Measurements from ENCODE around the gene ANXA7. TPM values are rescaled to one million over a fixed set of nuclear protein-coding genes. Genes with fewer than 3 reads are reported as not detected.

Gene ANXA7
- total and polyA plus RNA-seq, 4 donors: 55.6 to 72.3 (median 64.5) TPM

DNA sequence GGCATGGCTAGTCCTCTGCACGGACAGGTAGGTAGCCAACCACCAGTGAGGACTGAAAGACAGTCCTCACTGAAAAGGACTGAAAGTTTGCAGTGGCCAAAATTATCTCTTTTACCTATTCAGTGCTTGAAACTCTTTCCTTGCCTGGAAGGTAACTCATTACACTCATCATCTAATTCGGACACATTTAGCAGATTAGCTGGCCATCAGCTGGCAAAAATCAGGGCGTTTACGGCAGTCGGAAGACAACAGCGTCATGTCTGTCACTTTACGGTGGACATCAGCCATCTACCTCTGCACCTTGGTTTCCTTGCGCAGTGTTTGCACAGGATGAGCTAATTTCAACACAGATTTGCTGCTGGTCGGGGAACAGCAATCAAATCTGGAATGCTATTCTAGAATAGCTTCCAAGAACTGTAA, 740 bp downstream of the ANXA7 start:
- Histone ChIP-seq H3K27ac (ENCODE audit: low read depth, low read length) (peak overlapping the region; percentile 91), H3K36me3 (ENCODE audit: control insufficient read depth, insufficient read depth, low read length) (peaks cover under 1% of the 10 kb centered on the region), H3K9me3 (ENCODE audit: control insufficient read depth, insufficient read depth, low read length) (no peaks in the 10 kb centered on the region), H3K4me1 (ENCODE audit: control insufficient read depth, insufficient read depth, low read length) (peaks cover 2% of the 10 kb centered on the region), H3K4me3 (ENCODE audit: low read depth, low read length) (peak overlapping the region; percentile 83), H3K27me3 (ENCODE audit: control insufficient read depth, insufficient read depth, low read length) (no peaks in the 10 kb centered on the region)
- 2% methylated on average over 8 of the region's 9 CpGs for WGBS (ENCODE audit: insufficient coverage)
- peak in 3 of 6 donors; percentile 7 to 82 (median 22) for DNase-seq (ENCODE audit: low read depth in 4 of 6, low spot score in 6 of 6)

DNA sequence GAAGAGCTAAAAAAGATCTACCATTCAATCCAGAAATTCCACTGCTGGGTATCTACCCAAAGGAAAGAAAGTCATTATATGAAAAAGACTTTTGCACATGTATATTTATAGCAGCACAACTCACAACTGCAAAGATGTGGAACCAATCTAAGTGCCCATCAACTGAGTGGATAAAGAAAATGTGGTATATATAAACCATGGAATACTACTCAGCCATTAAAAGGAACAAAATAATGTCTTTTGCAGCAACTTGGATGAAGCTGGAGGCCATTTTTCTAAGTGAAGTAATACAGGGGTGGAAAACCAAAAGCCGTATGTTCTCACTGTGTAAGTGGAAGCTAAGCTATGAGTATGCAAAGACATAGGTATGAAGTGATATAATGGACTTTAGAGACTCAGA, 3.0 kb downstream of the ANXA7 start:
- DNase-seq (ENCODE audit: low read depth in 4 of 6, low spot score in 6 of 6): no peak
- H3K9me3 ChIP-seq (ENCODE audit: control insufficient read depth, insufficient read depth, low read length): no peaks in the 10 kb centered on the region
- no peak overlapping the region for H3K27ac ChIP-seq (ENCODE audit: low read depth, low read length)
- H3K36me3 ChIP-seq (ENCODE audit: control insufficient read depth, insufficient read depth, low read length): peaks cover 3% of the 10 kb centered on the region
- no CpG with 5 or more reads among the region's 1 CpG for WGBS (ENCODE audit: insufficient coverage)
- no peaks in the 10 kb centered on the region for H3K27me3 ChIP-seq (ENCODE audit: control insufficient read depth, insufficient read depth, low read length)
- H3K4me3 ChIP-seq (ENCODE audit: low read depth, low read length): no peak overlapping the region
- H3K4me1 ChIP-seq (ENCODE audit: control insufficient read depth, insufficient read depth, low read length): peaks cover 2% of the 10 kb centered on the region

DNA sequence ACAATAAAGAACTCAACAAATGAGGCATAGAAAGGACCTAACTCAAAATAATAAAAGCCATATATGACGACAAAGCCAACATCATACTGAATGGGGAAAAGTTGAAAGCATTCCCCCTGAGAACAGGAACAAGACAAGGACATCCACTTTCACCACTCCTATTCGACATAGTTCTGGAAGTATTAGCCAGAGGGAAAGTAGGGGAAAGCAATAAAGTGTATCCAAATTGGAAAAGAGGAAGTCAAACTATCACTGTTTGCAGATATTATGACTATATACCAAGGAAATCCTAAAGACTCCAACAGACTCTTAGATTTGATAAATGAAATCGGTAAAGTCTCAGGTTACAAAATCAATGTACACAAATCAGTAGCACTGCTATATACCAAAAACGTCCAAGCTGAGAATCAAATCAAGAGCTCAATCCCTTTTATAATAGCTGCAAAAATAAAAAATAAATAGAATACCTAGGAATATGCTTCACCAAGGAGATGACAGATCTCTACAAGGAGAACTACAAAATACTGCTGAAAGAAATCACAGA, 4.8 kb downstream of the ANXA7 start:
- no peaks in the 10 kb centered on the region for H3K4me1 ChIP-seq (ENCODE audit: control insufficient read depth, insufficient read depth, low read length)
- H3K27me3 ChIP-seq (ENCODE audit: control insufficient read depth, insufficient read depth, low read length): no peaks in the 10 kb centered on the region
- peaks cover 3% of the 10 kb centered on the region for H3K36me3 ChIP-seq (ENCODE audit: control insufficient read depth, insufficient read depth, low read length)
- no peak for DNase-seq (ENCODE audit: low read depth in 4 of 6, low spot score in 6 of 6)
- no peaks in the 10 kb centered on the region for H3K9me3 ChIP-seq (ENCODE audit: control insufficient read depth, insufficient read depth, low read length)
- no peak overlapping the region for H3K27ac ChIP-seq (ENCODE audit: low read depth, low read length)
- no CpG with 5 or more reads among the region's 4 CpGs for WGBS (ENCODE audit: insufficient coverage)
- no peak overlapping the region for H3K4me3 ChIP-seq (ENCODE audit: low read depth, low read length)

DNA sequence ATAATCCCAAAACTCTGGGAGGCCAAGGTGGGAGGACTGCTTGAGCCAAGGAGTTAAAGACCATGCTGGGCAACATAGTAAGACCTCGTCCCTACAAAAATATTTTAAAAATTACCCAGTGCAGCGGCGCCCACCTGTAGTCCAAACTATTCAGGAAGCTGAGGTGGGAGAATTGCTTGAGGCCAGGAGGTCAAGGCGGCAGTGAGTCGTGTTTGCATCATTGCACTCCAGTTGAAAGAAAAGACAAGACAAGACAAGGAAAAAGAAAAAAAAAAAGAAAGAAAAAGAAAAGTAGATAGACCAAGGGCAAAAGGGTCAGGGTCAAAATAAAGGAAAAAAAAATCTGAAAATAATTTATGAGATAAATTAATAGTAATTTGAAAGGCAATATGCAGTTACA, 5.8 kb downstream of the ANXA7 start:
- DNase-seq (ENCODE audit: low read depth in 4 of 6, low spot score in 6 of 6): no peak

DNA sequence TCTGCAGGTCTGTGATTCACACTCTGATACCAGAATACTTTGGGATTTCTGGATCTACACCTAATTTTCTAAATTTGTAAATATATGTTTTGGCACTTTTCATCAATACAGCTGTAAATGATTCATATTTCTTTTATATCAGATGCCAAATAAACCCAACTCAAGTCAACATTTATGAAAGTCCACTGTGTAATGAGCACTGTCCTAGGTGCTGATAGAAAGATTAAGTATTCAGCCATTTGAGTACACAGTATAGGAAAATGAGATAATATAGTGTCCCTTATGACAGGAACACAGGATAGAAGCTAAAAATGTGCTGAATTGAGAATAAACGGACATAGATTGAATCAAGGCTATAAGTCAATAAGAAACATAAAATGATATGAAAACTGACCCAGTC, 6.4 kb downstream of the ANXA7 start:
- H3K4me1 ChIP-seq (ENCODE audit: control insufficient read depth, insufficient read depth, low read length): no peaks in the 10 kb centered on the region
- WGBS (ENCODE audit: insufficient coverage): no CpG with 5 or more reads among the region's 1 CpG
- DNase-seq (ENCODE audit: low read depth in 4 of 6, low spot score in 6 of 6): no peak

More for the DNA sequence above, 5.8 kb downstream of the ANXA7 start:
- Histone ChIP-seq H3K4me3 (ENCODE audit: low read depth, low read length) (no peak overlapping the region), H3K9me3 (ENCODE audit: control insufficient read depth, insufficient read depth, low read length) (no peaks in the 10 kb centered on the region), H3K27me3 (ENCODE audit: control insufficient read depth, insufficient read depth, low read length) (no peaks in the 10 kb centered on the region), H3K36me3 (ENCODE audit: control insufficient read depth, insufficient read depth, low read length) (peaks cover 3% of the 10 kb centered on the region), H3K4me1 (ENCODE audit: control insufficient read depth, insufficient read depth, low read length) (no peaks in the 10 kb centered on the region), H3K27ac (ENCODE audit: low read depth, low read length) (no peak overlapping the region)
- WGBS (ENCODE audit: insufficient coverage): 78% methylated on average over 2 of the region's 5 CpGs

DNA sequence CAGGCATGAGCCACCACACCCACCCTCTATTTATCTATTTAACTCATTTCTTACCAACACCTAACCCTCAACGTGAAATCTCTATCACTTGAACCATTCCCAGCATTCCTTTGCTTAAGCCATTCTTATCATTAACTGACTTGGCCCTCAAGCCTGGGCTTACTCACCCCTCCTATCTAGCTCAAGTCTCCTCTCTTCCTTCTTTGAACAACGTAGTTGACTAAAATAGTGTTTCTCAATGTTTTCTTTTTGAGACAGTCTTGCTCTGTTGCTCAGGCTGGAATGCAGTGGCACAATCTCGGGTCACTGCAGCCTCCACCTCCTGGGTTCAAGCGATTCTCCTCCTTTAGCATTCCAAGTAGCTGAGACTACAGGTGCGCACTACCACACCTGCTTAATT, 7.0 kb downstream of the ANXA7 start:
- peaks cover 3% of the 10 kb centered on the region for H3K36me3 ChIP-seq (ENCODE audit: control insufficient read depth, insufficient read depth, low read length)
- no peak for DNase-seq (ENCODE audit: low read depth in 4 of 6, low spot score in 6 of 6)
- H3K4me1 ChIP-seq (ENCODE audit: control insufficient read depth, insufficient read depth, low read length): no peaks in the 10 kb centered on the region
- no peak overlapping the region for H3K4me3 ChIP-seq (ENCODE audit: low read depth, low read length)
- no peaks in the 10 kb centered on the region for H3K27me3 ChIP-seq (ENCODE audit: control insufficient read depth, insufficient read depth, low read length)
- H3K27ac ChIP-seq (ENCODE audit: low read depth, low read length): no peak overlapping the region
- H3K9me3 ChIP-seq (ENCODE audit: control insufficient read depth, insufficient read depth, low read length): no peaks in the 10 kb centered on the region
- WGBS (ENCODE audit: insufficient coverage): 98% methylated on average over 5 of the region's 5 CpGs

More for the DNA sequence above, 6.4 kb downstream of the ANXA7 start:
- Histone ChIP-seq H3K27ac (ENCODE audit: low read depth, low read length) (no peak overlapping the region), H3K4me3 (ENCODE audit: low read depth, low read length) (no peak overlapping the region), H3K27me3 (ENCODE audit: control insufficient read depth, insufficient read depth, low read length) (no peaks in the 10 kb centered on the region), H3K9me3 (ENCODE audit: control insufficient read depth, insufficient read depth, low read length) (no peaks in the 10 kb centered on the region), H3K36me3 (ENCODE audit: control insufficient read depth, insufficient read depth, low read length) (peaks cover 3% of the 10 kb centered on the region)

DNA sequence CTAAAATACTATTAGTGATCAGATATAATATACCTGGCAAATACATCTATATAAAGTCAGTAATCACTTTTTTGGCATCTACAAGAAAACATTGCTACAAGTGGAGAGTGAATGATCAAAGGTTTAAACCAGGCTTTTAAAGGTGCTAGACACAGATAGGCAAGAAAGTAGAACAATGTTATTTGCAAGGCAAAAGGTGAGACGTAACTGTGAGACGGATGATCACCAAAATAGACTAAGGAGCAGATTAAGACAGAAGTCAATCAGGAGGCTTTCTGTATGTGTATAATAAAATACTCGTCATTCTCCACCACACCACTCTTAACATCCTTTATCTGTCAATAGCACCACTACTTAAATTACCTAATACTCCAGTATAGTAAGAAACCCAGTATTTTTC, 8.3 kb downstream of the ANXA7 start:
- no CpG with 5 or more reads among the region's 3 CpGs for WGBS (ENCODE audit: insufficient coverage)

DNA sequence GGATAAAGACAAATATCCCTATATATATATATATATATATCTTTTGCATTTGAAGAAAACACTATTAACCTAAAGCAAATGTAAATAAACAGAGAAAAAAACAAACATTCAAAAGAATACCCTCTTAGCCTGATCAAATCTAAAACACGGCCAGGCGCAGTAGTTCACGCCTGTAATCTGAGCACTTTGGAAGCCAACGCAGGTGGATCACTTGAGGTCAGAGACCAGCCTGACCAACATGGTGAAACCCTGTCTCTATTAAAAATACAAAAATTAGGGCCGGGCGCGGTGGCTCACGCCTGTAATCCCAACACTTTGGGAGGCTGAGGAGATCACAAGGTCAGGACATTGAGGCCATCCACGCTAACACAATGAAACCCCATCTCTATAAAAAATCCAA, 9.2 kb downstream of the ANXA7 start:
- no peaks in the 10 kb centered on the region for H3K4me1 ChIP-seq (ENCODE audit: control insufficient read depth, insufficient read depth, low read length)
- no peaks in the 10 kb centered on the region for H3K9me3 ChIP-seq (ENCODE audit: control insufficient read depth, insufficient read depth, low read length)
- H3K4me3 ChIP-seq (ENCODE audit: low read depth, low read length): no peak overlapping the region
- DNase-seq (ENCODE audit: low read depth in 4 of 6, low spot score in 6 of 6): no peak
- no peaks in the 10 kb centered on the region for H3K27me3 ChIP-seq (ENCODE audit: control insufficient read depth, insufficient read depth, low read length)
- peaks cover 3% of the 10 kb centered on the region for H3K36me3 ChIP-seq (ENCODE audit: control insufficient read depth, insufficient read depth, low read length)
- H3K27ac ChIP-seq (ENCODE audit: low read depth, low read length): no peak overlapping the region
- WGBS (ENCODE audit: insufficient coverage): 100% methylated on average over 4 of the region's 9 CpGs

More for the DNA sequence above, 8.3 kb downstream of the ANXA7 start:
- DNase-seq (ENCODE audit: low read depth in 4 of 6, low spot score in 6 of 6): no peak
- Histone ChIP-seq H3K27me3 (ENCODE audit: control insufficient read depth, insufficient read depth, low read length) (no peaks in the 10 kb centered on the region), H3K36me3 (ENCODE audit: control insufficient read depth, insufficient read depth, low read length) (peaks cover 3% of the 10 kb centered on the region), H3K9me3 (ENCODE audit: control insufficient read depth, insufficient read depth, low read length) (no peaks in the 10 kb centered on the region), H3K4me1 (ENCODE audit: control insufficient read depth, insufficient read depth, low read length) (no peaks in the 10 kb centered on the region), H3K27ac (ENCODE audit: low read depth, low read length) (no peak overlapping the region), H3K4me3 (ENCODE audit: low read depth, low read length) (no peak overlapping the region)

DNA sequence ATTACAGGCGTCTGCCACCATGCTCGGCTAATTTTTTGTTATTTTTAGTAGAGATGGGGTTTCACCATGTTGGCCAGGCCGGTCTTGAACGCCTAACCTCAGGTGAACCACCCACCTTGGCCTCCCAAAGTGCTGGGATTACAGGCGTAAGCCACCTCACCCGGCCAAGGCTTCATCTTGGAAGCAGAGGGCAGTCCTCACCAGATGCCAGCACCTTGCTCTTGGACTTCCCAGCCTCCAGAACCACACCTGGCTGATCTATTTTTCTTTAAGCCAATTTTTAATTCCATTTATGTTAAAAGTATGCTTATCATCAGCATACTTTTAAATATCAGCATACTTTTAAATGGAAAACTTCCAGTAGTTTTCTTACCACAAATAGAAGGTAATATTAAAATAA, 12.2 kb downstream of the ANXA7 start:
- H3K27ac ChIP-seq (ENCODE audit: low read depth, low read length): no peak overlapping the region
- no peaks in the 10 kb centered on the region for H3K4me1 ChIP-seq (ENCODE audit: control insufficient read depth, insufficient read depth, low read length)
- no peak for DNase-seq (ENCODE audit: low read depth in 4 of 6, low spot score in 6 of 6)
- no peak overlapping the region for H3K4me3 ChIP-seq (ENCODE audit: low read depth, low read length)
- peaks cover 6% of the 10 kb centered on the region for H3K36me3 ChIP-seq (ENCODE audit: control insufficient read depth, insufficient read depth, low read length)
- H3K27me3 ChIP-seq (ENCODE audit: control insufficient read depth, insufficient read depth, low read length): no peaks in the 10 kb centered on the region
- 98% methylated on average over 4 of the region's 6 CpGs for WGBS (ENCODE audit: insufficient coverage)
- H3K9me3 ChIP-seq (ENCODE audit: control insufficient read depth, insufficient read depth, low read length): no peaks in the 10 kb centered on the region

DNA sequence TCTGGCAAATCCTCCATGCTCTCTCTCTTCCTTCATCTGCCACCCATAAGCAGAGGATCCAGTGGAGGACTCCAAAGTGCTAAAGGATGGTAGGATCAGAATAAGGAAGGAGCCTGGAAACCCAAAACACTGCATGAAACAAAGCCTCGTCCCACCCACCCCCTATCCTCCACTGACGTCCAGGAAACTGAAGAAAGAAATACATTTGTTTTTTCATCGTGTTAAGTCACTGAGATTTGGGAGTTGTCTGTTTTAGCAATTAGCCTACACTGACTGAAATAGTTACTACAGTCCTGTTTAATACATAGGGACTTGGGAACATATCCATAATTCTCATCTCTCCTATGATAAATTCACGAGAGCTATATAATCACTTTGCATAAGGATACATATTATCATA, 14.8 kb downstream of the ANXA7 start:
- Histone ChIP-seq H3K4me1 (ENCODE audit: control insufficient read depth, insufficient read depth, low read length) (no peaks in the 10 kb centered on the region), H3K4me3 (ENCODE audit: low read depth, low read length) (no peak overlapping the region), H3K27ac (ENCODE audit: low read depth, low read length) (no peak overlapping the region), H3K27me3 (ENCODE audit: control insufficient read depth, insufficient read depth, low read length) (no peaks in the 10 kb centered on the region), H3K9me3 (ENCODE audit: control insufficient read depth, insufficient read depth, low read length) (no peaks in the 10 kb centered on the region), H3K36me3 (ENCODE audit: control insufficient read depth, insufficient read depth, low read length) (peaks cover 11% of the 10 kb centered on the region)
- no peak for DNase-seq (ENCODE audit: low read depth in 4 of 6, low spot score in 6 of 6)
- 100% methylated on average over 1 of the region's 4 CpGs for WGBS (ENCODE audit: insufficient coverage)

Data from spinal cord (tissue), 10 donors.